GM18505 (cell line): Measurements from ENCODE around the gene JARID2.

Experiments used
- ATAC-seq: cut with Tn5 transposase; IDR thresholded peaks from one replicate; pipeline ENCODE4 v1.9.1; 2021; ENCODE audit not compliant: unreplicated experiment
- POLR2A ChIP-seq: IDR thresholded peaks from 4 replicates; pipeline ENCODE4 v1.6.1; 2011; ENCODE audit warnings: borderline replicate concordance; ENCODE audit not compliant: insufficient read depth, insufficient read length; ENCODE audit errors: extremely low read depth

The JARID2 gene

GRCh38 chr6:15461127-15461944 is 215.5 kb downstream of the JARID2 start:
- TF ChIP-seq POLR2A: no peak
- no peak for ATAC-seq

- no peak for ATAC-seq
- TF ChIP-seq POLR2A: no peak
These were observed 216.4 kb downstream of the JARID2 start for GRCh38 chr6:15462256-15462655.

GRCh38 chr6:15462717-15463525 is 217.1 kb downstream of the JARID2 start:
- no peak for ATAC-seq
- no peak for TF ChIP-seq POLR2A

GRCh38 chr6:15464211-15464725 is 218.4 kb downstream of the JARID2 start:
- ATAC-seq: no peak
- TF ChIP-seq POLR2A: no peak

GRCh38 chr6:15465212-15465611 is 219.3 kb downstream of the JARID2 start:
- ATAC-seq: no peak

GRCh38 chr6:15470746-15471145 is 224.9 kb downstream of the JARID2 start:
- no peak for TF ChIP-seq POLR2A
- ATAC-seq: no peak

More at GRCh38 chr6:15465212-15465611, 219.3 kb downstream of the JARID2 start:
- TF ChIP-seq POLR2A: no peak

DNA sequence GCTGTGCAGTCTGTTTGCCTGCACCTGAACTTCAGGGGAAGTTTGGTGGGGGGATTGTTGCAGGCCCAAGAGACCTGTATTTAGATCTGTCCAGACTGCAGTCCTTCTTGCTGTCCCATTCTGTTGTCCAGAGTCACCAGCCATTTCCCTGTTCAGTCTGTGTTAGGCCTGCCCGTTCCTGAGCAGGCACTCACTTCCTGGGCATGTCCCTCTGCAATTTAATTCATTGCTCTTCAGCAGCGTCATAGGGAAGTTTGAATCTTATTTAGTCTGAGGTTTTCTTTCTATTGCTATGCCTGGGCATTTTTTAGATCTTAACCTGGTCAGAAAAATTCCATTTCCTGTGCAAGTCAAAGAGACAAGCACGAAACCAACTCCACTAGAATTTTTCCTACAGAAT is 226.8 kb downstream of the JARID2 start:
- ATAC-seq: no peak
- TF ChIP-seq POLR2A: no peak

GRCh38 chr6:15473174-15473573 is 227.3 kb downstream of the JARID2 start:
- no peak for ATAC-seq
- TF ChIP-seq POLR2A: no peak

DNA sequence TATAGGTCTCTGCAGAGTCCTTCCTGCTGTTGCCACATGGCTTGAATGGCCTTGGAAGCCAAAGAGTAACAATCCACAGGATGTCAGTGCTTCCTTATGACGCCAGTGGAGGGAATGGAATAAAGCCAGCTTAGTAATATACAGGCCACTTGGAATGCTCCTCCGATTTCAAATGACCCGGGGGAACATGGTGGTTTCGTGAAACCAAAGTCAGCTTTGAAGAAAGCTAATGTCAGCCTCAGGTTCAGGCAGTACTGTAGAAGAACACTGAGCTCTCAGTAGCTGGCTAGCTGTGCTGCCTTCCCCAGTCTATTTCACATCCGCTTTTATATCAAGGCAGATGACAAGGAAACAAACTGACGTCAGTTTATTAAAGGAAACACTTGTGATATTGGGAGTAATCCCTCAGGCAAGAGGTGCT is 227.9 kb downstream of the JARID2 start:
- TF ChIP-seq POLR2A: no peak

DNA sequence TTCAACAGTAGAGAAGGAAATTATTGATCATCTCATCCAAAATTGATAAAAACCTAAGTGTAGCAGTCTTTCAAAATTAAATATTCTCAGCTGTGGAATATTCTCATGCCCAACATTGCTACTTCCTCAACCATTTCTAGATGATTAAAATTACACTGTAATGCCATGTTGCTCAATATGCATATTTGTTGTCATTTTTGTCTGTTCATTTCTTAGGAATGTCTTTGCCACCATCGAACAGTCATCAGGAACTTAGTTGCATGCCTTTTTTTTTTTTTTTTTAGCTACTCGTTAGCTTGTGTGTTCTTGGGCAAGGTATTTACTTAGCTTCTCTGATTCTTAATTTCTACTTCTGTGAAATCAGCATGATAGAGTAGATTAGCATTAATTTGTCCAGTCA is 228.3 kb downstream of the JARID2 start:
- no peak for TF ChIP-seq POLR2A
- no peak for ATAC-seq

More for the DNA sequence above, 227.9 kb downstream of the JARID2 start:
- no peak for ATAC-seq

DNA sequence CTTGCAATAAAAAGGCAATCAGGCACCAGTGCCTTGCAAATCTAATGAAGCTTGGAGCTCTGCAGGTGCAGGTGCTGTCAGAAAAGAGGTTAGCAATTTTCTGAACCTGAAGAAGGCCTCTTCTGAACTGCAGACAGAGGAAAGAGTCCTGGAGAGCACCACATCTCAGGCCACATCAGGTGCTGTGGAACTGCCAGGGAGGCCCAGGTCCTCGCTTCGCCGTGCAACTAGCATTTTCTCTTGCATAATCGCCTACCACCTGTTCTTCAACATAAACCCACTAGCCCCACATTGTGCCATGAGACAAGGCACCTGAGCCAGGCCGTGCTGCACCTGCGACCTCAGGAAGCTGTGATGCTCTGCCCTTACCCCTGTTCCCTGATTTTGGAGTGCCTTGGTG is 229.4 kb downstream of the JARID2 start:
- ATAC-seq: no peak
- no peak for TF ChIP-seq POLR2A

DNA sequence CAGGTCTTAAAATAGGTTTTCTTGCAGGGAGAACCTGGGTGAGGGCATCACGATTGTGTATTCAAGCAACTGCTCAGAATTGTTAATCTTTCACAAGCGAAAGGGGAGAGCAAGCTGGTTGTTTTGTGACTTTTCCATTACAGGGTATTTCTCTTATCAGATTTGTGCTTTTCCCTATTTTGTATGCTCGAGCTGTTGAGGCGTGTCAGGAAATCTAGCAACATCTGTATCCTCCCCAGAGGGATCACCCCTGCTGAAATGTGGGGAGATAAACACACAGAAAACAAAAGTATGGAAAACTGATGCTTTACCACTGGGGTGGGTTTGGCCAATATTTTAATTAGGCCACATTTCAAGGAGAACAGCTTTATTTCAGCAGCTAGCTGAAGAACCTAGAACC is 230.0 kb downstream of the JARID2 start:
- no peak for TF ChIP-seq POLR2A
- ATAC-seq: no peak

DNA sequence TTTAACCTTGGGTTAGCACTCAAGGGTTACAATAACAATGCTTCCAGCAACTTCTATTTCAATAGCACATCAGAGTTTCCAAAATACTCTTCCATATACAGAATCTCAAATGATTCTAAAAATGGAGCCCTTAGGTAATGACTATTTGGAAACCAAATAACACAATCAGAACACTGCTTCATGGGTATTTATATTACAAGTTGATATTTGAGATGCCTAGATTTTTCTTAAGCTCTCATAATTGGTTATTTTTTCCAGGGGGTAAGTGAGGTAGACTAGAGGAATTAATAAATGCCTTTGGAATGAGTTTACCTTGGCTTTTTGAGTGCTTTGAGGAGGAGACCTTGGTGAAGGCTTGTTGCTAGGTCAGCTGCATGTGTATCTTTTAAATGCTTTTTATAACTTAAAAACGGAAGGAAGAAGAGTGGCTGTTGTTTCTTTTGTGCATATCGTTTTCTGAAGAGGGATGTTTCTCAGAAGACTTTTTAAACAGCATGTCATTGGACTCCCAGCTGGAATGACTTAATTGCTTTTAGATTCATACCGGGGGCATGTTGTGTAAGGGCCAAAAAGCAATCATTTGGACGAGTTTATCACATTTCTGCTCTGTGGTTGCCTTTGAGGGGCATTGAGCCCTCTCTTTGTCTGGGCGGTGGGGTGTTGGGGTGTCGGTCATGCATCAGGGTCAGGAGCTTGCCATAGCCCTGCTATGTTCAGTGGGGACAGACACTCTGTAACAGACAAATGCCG is 230.9 kb downstream of the JARID2 start:
- no peak for TF ChIP-seq POLR2A
- no peak for ATAC-seq

DNA sequence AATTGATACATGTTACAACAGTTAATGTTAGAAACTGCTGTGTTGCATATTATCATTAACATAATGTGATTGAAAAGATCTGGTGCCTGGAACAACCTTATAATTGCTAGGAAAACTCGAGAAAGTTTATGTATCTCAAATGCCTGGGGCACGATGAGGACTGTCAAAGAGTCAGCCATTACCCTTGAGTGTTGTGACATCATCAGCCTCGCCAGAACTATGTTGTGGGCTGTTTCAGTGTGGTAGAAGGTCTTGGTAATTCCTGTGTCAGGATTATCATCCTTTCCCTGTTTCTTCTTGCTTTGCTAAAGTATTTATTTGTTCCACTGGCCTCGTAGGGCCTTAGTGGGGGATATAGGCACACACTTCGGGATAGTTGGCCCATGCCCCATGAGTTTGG is 231.9 kb downstream of the JARID2 start:
- no peak for ATAC-seq
- no peak for TF ChIP-seq POLR2A

- ATAC-seq: no peak
- no peak for TF ChIP-seq POLR2A
These were observed 233.9 kb downstream of the JARID2 start for GRCh38 chr6:15479761-15480160.
